Measurements from ENCODE around the gene ALDH1A2. TPM values are rescaled to one million over a fixed set of nuclear protein-coding genes. Genes with fewer than 3 reads are reported as not detected.

Gene ALDH1A2
- total RNA-seq, 2 donors from 2014 or later: 38.7 to 47.8 TPM

DNA sequence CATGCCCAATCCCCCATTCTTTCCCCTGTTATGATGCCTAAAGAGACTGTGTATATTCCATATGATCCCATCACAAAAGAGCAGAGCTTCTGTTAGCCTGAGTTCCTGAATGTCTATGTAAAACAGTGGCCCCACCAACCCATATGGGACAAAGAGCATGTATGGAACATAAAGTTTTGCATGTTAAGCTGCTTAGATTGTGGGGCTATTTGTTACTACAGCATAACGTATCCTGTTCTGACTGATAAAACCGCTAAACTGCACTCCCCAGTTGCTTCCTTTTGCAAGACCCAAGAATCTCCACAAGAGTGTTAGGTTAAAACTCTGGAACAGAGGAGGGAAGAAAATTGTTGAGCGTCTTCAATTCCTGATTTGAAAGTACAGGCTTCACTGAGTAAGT lies 154.8 kb downstream of the ALDH1A2 start:
- no peaks in the 10 kb centered on the region for H3K27me3 ChIP-seq
- TF ChIP-seq, protein P1, sequence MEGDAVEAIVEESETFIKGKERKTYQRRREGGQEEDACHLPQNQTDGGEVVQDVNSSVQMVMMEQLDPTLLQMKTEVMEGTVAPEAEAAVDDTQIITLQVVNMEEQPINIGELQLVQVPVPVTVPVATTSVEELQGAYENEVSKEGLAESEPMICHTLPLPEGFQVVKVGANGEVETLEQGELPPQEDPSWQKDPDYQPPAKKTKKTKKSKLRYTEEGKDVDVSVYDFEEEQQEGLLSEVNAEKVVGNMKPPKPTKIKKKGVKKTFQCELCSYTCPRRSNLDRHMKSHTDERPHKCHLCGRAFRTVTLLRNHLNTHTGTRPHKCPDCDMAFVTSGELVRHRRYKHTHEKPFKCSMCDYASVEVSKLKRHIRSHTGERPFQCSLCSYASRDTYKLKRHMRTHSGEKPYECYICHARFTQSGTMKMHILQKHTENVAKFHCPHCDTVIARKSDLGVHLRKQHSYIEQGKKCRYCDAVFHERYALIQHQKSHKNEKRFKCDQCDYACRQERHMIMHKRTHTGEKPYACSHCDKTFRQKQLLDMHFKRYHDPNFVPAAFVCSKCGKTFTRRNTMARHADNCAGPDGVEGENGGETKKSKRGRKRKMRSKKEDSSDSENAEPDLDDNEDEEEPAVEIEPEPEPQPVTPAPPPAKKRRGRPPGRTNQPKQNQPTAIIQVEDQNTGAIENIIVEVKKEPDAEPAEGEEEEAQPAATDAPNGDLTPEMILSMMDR (IDR thresholded peaks at IDR 0.05): no peak
- H3K27ac ChIP-seq: no peak overlapping the region
- H3K4me1 ChIP-seq: peaks cover 0 to 12% of the 10 kb centered on the region in 2 donors
- no peak for DNase-seq (ENCODE audit: low spot score)
- H3K36me3 ChIP-seq: no peaks in the 10 kb centered on the region
- no peak overlapping the region for H3K4me3 ChIP-seq
- H3K9me3 ChIP-seq: no peaks in the 10 kb centered on the region

DNA sequence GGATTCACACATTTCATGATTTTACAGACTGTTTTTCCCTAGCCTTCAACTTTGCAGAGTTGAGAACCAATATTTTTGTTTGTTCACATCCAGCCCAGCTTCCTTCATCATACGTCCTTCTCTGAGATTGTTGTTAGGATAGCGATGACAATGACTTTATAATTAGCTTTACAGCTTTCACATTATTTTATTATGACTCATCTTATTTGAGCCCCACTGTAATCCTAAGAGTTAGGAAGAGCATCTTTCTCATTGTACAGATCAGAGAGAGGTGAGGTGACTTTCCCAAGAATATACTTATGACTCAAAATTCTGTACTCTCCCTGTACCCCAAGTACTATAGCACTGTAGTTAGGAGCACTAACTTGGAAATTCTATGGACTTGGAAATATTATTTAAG lies 156.1 kb downstream of the ALDH1A2 start:
- no peak for DNase-seq (ENCODE audit: low spot score)
- Histone ChIP-seq H3K4me3 (no peak overlapping the region), H3K9me3 (no peaks in the 10 kb centered on the region)

GRCh38 chr15:57903626-57904025 lies 161.9 kb downstream of the ALDH1A2 start:
- Histone ChIP-seq H3K9me3 (no peaks in the 10 kb centered on the region), H3K27ac (no peak overlapping the region), H3K4me3 (no peak overlapping the region), H3K4me1 (no peaks in the 10 kb centered on the region), H3K36me3 (no peaks in the 10 kb centered on the region), H3K27me3 (no peaks in the 10 kb centered on the region)
- DNase-seq (ENCODE audit: low spot score): no peak
- TF ChIP-seq, protein P1 (IDR thresholded peaks at IDR 0.05): no peak

More for the DNA sequence above, 156.1 kb downstream of the ALDH1A2 start:
- Histone ChIP-seq H3K27ac (no peak overlapping the region), H3K27me3 (no peaks in the 10 kb centered on the region), H3K36me3 (no peaks in the 10 kb centered on the region), H3K4me1 (peaks cover 0 to 2% of the 10 kb centered on the region in 2 donors)
- TF ChIP-seq, protein P1 (IDR thresholded peaks at IDR 0.05): no peak

Other genes with a start within 250 kb of the ALDH1A2 start
- 1 to 10 TPM; 1.1 to 2.9 TPM for gene AQP9, start 72.7 kb upstream of the ALDH1A2 start, total RNA-seq